GM10248 (cell line): ENCODE measurements around the gene UBXN11.

Source experiments
- CTCF ChIA-PET: fragments of 300-600 bp; sonication (Branson Sonifier 250); formaldehyde crosslinking; extraction: SDS; loops from one replicate; lab custom pipeline; 2021; ENCODE audit warnings: antibody characterized with exemption; lab: Yijun Ruan, JAX
- POLR2A ChIA-PET: fragments of 350-650 bp; sonication (Branson Sonifier 250); formaldehyde crosslinking; extraction: SDS; loops from one replicate; lab custom pipeline; 2020; ENCODE audit warnings: antibody characterized with exemption; lab: Yijun Ruan, JAX
- DNase-seq: peaks from one replicate; pipeline ENCODE4 v3.0.0; 2012; ENCODE audit errors: extremely low spot score
- CTCF ChIP-seq: IDR thresholded peaks from 2 replicates; pipeline ENCODE4 v1.5.1; 2012; ENCODE audit warnings: mild to moderate bottlenecking, low read depth; ENCODE audit errors: extremely low read depth, missing control alignments, control extremely low read depth

UBXN11 gene

GRCh38 chr1:26233903-26234643, 72.4 kb downstream of the UBXN11 start, which contains the start of gene CEP85:
Gene CEP85, plus strand, starts transcription at chr1:26234200. Its CDS starts 5,584 bp downstream, at chr1:26239784.
- peak; percentile 97 for TF ChIP-seq CTCF
- DNase-seq, result peak; percentile 100
- ChIA-PET POLR2A (interaction anchor here (0.7 to 1.9 kb wide), 3 partner anchors 32 to 84 kb away, joined by 3 to 4 read pairs (median 4); partner anchors contain the start of gene CD52), CTCF (interaction anchor here (0.6 to 5.2 kb wide), 73 partner anchors 9 to 338 kb away, joined by 3 to 40 read pairs (median 4); partner anchors contain the start of genes C1orf232, CATSPER4, CD52 and CNKSR1)
